ENCODE data around the gene RAD18.

The RAD18 gene

GRCh38 chr3:8962226-8962861, 928 bp downstream of the RAD18 start:
- DNase-seq: no peak

- no peak for DNase-seq
Measured at GRCh38 chr3:8959668-8960067, 3.6 kb downstream of the RAD18 start.

GRCh38 chr3:8954938-8955763, 8.1 kb downstream of the RAD18 start:
- DNase-seq: no peak

GRCh38 chr3:8953313-8953712, 10.0 kb downstream of the RAD18 start:
- DNase-seq: no peak

GRCh38 chr3:8952130-8952529, 11.1 kb downstream of the RAD18 start:
- DNase-seq: no peak

- DNase-seq: no peak
Measured at GRCh38 chr3:8945890-8946600, 17.2 kb downstream of the RAD18 start.

GRCh38 chr3:8942746-8943488, 20.4 kb downstream of the RAD18 start:
- no peak for DNase-seq

GRCh38 chr3:8942115-8942514, 21.2 kb downstream of the RAD18 start:
- DNase-seq: no peak

- no peak for DNase-seq
Measured at GRCh38 chr3:8938021-8938420, 25.3 kb downstream of the RAD18 start.

GRCh38 chr3:8937064-8938020, 25.9 kb downstream of the RAD18 start:
- DNase-seq: no peak

- DNase-seq: no peak
Measured at GRCh38 chr3:8932507-8932906, 30.8 kb downstream of the RAD18 start.

GRCh38 chr3:8931342-8931741, 31.9 kb downstream of the RAD18 start:
- DNase-seq: no peak

GRCh38 chr3:8929860-8930259, 33.4 kb downstream of the RAD18 start:
- DNase-seq: no peak

GRCh38 chr3:8914491-8914890, 48.8 kb downstream of the RAD18 start:
- no peak for DNase-seq

- no peak for DNase-seq
Measured at GRCh38 chr3:8911781-8912180, 51.5 kb downstream of the RAD18 start.

- no peak for DNase-seq
Measured at GRCh38 chr3:8909160-8909559, 54.1 kb downstream of the RAD18 start.

- no peak for DNase-seq
Measured at GRCh38 chr3:8903191-8903590, 60.1 kb downstream of the RAD18 start.

- no peak for DNase-seq
Measured at GRCh38 chr3:8900869-8901268, 62.4 kb downstream of the RAD18 start.

GRCh38 chr3:8899876-8900460, 63.3 kb downstream of the RAD18 start:
- DNase-seq: no peak

GRCh38 chr3:8895829-8896228, 67.4 kb downstream of the RAD18 start:
- no peak for DNase-seq

- no peak for DNase-seq
Measured at GRCh38 chr3:8893001-8893400, 70.3 kb downstream of the RAD18 start.

- DNase-seq: no peak
Measured at GRCh38 chr3:8891774-8892173, 71.5 kb downstream of the RAD18 start.

Measured in right forelimb (tissue), 1 donor.